Nephron progenitor cell (in vitro differentiated cells): ENCODE data around the gene NPAS2.

Source experiments
- DNase-seq: peaks from one replicate; pipeline ENCODE4 v3.0.0; 2021
- H3K27ac Mint-ChIP-seq: 2 replicates; pipeline ENCODE4 v1.8.0; 2021; ENCODE audit warnings: mild to moderate bottlenecking, moderate library complexity, mixed read lengths
- H3K27me3 Mint-ChIP-seq: 2 replicates; pipeline ENCODE4 v1.8.0; 2021; ENCODE audit warnings: mild to moderate bottlenecking, low read depth, mixed read lengths; ENCODE audit not compliant: poor library complexity
- H3K36me3 Mint-ChIP-seq: 2 replicates; pipeline ENCODE4 v1.8.0; 2021; ENCODE audit warnings: low read depth, mixed read lengths
- H3K4me1 Mint-ChIP-seq: 2 replicates; pipeline ENCODE4 v1.8.0; 2021; ENCODE audit warnings: mixed read lengths
- H3K4me3 Mint-ChIP-seq: 2 replicates; pipeline ENCODE4 v1.8.0; 2021; ENCODE audit warnings: mild to moderate bottlenecking, moderate library complexity, mixed read lengths
- H3K9me3 Mint-ChIP-seq: 2 replicates; pipeline ENCODE4 v1.8.0; 2021; ENCODE audit warnings: mild to moderate bottlenecking, moderate library complexity, mixed read lengths
- TF ChIP-seq, protein P1 (sequence below): fragments of 200-600 bp; sonication (generic); IDR thresholded peaks from 2 replicates; pipeline ENCODE4 v1.5.0; 2021; ENCODE audit warnings: antibody characterized with exemption

Gene NPAS2

DNA sequence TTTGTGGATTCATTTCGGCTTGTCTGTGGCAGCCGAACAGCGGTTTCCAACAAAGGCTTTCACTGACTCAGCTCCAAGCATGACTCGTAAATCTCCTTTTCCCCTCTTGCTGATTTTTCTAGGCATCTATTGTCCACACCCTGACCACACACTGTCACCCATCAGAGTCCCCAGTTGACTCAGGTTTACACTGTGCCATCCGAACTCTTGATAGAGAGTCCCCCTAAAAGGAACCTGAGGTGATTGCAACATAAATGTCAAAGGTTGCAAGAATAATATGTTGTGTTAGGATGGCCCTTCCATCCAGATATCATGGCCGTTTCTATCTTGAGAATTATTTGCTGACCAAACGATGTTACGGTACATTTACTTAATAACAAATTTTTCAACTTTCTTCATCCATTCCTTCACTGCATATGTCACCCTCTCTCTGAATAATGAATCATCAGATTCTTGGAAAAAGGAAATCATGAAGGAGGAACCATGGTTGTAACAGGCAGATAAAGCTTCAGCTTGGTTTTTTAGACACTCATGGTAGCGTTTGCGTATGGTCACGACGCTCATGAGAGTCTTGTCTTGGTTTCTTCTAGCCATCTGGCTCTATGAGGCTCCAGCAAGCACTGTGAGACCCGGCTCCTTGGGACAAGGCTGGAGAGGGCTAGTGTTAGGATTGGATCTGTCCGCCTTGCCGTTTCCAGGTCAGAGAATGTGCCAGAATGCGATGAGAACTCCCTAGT is 72.1 kb downstream of the NPAS2 start:
- Mint-ChIP-seq H3K4me3 (no peak overlapping the region), H3K27me3 (peaks cover 8% of the 10 kb centered on the region), H3K27ac (no peak overlapping the region), H3K4me1 (peaks cover 32% of the 10 kb centered on the region), H3K9me3 (no peaks in the 10 kb centered on the region), H3K36me3 (no peaks in the 10 kb centered on the region)
- TF ChIP-seq, protein P1, sequence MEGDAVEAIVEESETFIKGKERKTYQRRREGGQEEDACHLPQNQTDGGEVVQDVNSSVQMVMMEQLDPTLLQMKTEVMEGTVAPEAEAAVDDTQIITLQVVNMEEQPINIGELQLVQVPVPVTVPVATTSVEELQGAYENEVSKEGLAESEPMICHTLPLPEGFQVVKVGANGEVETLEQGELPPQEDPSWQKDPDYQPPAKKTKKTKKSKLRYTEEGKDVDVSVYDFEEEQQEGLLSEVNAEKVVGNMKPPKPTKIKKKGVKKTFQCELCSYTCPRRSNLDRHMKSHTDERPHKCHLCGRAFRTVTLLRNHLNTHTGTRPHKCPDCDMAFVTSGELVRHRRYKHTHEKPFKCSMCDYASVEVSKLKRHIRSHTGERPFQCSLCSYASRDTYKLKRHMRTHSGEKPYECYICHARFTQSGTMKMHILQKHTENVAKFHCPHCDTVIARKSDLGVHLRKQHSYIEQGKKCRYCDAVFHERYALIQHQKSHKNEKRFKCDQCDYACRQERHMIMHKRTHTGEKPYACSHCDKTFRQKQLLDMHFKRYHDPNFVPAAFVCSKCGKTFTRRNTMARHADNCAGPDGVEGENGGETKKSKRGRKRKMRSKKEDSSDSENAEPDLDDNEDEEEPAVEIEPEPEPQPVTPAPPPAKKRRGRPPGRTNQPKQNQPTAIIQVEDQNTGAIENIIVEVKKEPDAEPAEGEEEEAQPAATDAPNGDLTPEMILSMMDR = no peak
- DNase-seq = no peak

DNA sequence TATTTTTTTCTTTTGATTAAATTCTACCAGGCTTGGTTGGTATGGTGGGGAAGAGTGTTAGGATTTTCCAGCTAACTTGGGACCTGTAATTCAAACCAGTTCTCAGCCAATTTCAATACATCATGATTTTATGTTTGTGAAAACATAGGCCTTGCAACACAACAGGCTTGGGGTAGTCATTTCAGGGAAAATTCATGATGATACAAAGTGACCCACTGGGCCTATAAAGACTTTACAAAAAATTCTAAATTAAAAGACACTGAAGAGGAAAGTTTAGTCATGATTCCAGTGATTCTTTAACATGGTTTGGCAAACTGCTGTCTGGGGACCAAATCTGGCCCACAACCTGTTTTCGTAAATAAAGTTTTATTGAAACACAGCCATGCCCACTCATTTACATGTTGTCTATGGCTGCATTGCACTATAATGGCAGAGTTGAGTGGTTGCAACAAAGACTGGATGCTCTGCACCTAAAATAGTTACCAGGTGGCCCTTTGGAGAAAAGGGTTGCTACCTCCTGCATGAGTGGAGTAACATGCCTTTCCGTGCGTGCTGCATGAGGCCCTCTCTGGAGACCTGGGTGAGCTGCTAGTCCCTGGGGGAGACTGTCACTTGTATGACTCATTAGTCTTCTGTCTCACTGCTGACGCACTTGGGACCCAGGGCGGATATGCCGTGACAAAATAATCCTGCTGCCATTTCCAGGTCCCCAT is 73.6 kb downstream of the NPAS2 start:
- H3K4me3 Mint-ChIP-seq = no peak overlapping the region
- H3K36me3 Mint-ChIP-seq = no peaks in the 10 kb centered on the region
- H3K4me1 Mint-ChIP-seq = peaks cover 41% of the 10 kb centered on the region
- H3K27me3 Mint-ChIP-seq = peaks cover 8% of the 10 kb centered on the region
- TF ChIP-seq, protein P1 = no peak
- DNase-seq = no peak
- H3K9me3 Mint-ChIP-seq = no peaks in the 10 kb centered on the region
- no peak overlapping the region for H3K27ac Mint-ChIP-seq

GRCh38 chr2:100894105-100894795 is 74.3 kb downstream of the NPAS2 start:
- H3K9me3 Mint-ChIP-seq = no peaks in the 10 kb centered on the region
- H3K27ac Mint-ChIP-seq = no peak overlapping the region
- H3K4me1 Mint-ChIP-seq = peaks cover 38% of the 10 kb centered on the region
- no peak overlapping the region for H3K4me3 Mint-ChIP-seq
- no peak for DNase-seq
- peaks cover 8% of the 10 kb centered on the region for H3K27me3 Mint-ChIP-seq
- TF ChIP-seq, protein P1 = no peak
- no peaks in the 10 kb centered on the region for H3K36me3 Mint-ChIP-seq

GRCh38 chr2:100894796-100895156 is 74.8 kb downstream of the NPAS2 start:
- no peaks in the 10 kb centered on the region for H3K36me3 Mint-ChIP-seq
- H3K4me1 Mint-ChIP-seq = peaks cover 34% of the 10 kb centered on the region
- no peaks in the 10 kb centered on the region for H3K9me3 Mint-ChIP-seq
- peaks cover 7% of the 10 kb centered on the region for H3K27me3 Mint-ChIP-seq
- H3K27ac Mint-ChIP-seq = no peak overlapping the region
- TF ChIP-seq, protein P1 = no peak
- DNase-seq = no peak
- H3K4me3 Mint-ChIP-seq = no peak overlapping the region

- no peaks in the 10 kb centered on the region for H3K9me3 Mint-ChIP-seq
- H3K4me3 Mint-ChIP-seq = no peak overlapping the region
- H3K4me1 Mint-ChIP-seq = peaks cover 34% of the 10 kb centered on the region
- TF ChIP-seq, protein P1 = no peak
- H3K27ac Mint-ChIP-seq = no peak overlapping the region
- H3K36me3 Mint-ChIP-seq = no peaks in the 10 kb centered on the region
- DNase-seq = no peak
- H3K27me3 Mint-ChIP-seq = peaks cover 8% of the 10 kb centered on the region
Observed at GRCh38 chr2:100895402-100895801, 75.5 kb downstream of the NPAS2 start.
